Activated CD4-positive, alpha-beta T cell treated with anti-CD3 and anti-CD28 coated beads, Interleukin-2, amount 50 U/mL, for 1 hour (primary cell): Measurements from ENCODE around the gene TEX11.
"Not testable (repeated sequence)": the region's sequence is repeated elsewhere in the genome, so short reads cannot be mapped to it uniquely, and the experiment has no call there.

Source experiments
- DNase-seq: peaks from one replicate; pipeline ENCODE4 v3.0.0-alpha.2; 2020

The TEX11 gene

DNA sequence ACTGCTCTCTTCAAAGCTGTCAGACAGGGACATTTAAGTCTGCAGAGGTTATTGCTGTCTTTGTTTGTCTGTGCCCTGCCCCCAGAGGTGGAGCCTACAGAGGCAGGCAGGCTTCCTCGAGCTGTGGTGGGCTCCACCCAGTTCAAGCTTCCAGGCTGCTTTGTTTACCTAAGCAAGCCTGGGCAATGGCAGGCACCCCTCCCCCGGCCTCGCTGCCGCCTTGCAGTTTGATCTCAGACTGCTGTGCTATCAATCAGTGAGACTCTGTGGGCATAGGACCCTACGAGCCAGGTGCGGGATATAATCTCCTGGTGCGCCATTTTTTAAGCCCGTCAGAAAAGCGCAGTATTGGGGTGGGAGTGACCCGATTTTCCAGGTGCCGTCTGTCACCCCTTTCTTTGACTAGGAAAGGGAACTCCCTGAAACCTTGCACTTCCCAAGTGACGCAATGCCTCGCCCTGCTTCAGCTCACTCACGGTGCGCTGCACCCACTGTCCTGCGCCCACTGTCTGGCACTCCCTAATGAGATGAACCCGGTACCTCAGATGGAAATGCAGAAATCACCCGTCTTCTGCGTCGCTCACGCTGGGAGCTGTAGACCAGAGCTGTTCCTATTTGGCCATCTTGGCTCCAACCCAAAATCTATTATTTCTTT, 338.5 kb downstream of the TEX11 start:
- DNase-seq, result not testable (repeated sequence)

DNA sequence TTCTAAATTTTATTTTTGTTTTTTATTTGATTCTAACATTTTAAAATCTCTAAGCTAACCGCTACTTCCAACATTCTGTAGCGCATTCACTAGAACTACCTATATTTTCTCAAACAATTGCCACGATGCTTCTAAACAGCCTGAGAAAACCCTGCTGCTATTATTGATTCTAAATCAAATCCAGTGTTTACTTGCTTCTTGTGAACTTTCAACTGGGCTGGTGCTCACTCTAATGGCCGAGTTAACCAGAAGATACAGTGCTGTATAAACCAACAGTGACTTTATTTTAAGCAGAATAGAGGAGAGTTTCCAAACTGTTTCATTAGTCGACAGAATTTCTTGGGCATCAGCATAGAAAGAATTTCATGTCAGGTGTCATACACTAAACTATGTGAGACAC, 353.6 kb downstream of the TEX11 start:
- no peak for DNase-seq

DNA sequence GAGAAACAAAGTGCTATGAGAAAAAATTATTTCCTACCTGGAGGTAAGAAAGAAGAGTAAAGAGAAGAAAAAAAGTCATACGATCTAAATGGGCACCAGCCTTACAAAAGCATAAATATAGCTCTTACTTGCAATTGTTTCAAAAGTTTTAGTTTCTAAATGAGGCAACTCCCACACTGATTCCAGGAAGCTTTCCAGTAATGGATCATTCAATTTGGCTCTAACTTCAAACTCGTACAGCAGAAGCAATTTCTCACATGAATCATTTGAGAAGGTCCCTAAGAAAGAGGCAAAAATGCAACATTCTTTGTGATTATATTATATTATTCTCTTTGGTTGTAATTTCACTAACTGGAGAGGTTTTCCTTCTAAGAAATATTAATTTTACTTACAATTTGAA, 354.0 kb downstream of the TEX11 start:
- DNase-seq, result no peak

DNA sequence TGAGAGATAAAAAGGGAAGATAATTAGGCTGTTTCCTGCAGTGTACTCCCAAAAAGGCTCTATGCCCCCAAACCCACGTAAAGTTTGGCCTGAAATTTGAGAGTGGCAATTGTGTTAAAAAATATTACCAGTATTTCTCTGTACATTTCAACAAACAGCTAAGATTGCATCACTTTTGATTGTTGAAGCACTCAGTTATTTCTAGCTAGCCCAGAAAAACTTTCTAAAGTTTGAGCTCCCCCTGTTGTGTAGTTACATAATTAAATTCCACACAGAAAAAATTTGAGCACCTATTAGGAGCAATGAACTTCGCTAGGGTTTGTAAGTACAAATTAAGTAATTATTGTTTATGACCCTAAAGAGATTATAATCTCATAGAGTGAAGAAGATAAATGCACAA, 354.4 kb downstream of the TEX11 start:
- no peak for DNase-seq

DNA sequence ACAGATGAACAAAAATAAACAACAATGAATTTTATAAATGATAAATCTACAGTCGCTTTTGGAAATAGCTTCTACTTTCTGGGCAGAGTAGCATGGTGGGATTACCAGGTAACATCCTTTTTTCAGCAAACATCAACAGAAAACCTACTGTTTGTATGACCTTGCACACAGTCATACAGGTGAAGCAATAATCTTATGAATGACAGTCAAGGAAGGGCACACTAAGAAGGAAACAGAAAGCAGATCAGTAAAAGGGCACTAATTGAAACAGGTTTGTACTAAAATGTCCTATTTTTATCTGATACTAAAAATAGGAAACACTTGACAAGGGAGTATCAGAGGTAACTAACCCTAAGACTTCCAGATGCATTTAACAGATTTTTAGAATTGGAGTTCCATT, 355.0 kb downstream of the TEX11 start:
- DNase-seq, result no peak

DNA sequence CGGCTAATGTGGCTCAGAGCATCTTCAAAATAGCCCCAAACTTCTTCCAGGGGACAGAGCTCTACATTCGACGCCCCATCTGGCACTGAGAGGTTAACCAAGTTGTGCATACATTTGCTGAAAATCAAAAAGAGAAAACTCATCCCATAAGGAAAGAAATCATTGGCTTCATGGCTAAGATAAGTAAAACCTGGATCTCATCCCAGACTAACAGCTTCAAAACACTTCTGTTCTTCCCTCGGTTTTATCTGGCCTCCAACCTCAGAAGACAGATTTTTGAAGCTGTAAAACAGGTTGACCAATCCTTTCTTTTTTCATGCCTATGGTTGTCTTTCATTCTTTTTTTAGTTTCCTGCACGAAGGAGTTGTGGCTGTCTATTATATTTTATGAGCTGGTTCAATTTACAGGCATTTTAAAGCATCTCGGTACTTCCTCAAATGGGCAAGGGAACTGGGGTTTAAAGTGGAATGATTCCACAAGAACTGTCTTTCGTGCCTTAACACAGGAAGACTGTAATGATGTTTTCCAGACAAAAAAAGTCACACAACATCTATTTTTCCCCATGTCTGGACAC, 356.3 kb downstream of the TEX11 start:
- DNase-seq, result no peak

DNA sequence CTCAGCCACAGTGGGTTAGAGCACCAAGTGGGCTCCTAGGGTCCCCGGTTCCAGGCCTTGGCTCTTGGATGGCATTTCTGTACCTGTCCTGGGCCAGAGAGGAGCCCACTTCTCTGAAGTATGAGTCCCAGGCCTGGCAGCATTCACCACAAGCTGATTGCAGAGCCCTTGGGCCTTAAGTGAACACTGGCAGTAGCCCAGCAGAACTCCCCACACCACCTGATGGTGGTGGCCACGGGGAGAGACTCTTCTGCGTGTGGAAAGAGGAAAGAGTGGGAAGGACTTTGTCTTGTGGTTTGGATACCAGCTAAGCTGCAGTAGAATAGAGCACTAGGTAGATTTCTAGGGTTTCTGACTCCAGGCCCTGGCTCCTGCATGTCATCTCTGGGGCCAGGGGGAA, 359.1 kb downstream of the TEX11 start:
- DNase-seq, result no peak

DNA sequence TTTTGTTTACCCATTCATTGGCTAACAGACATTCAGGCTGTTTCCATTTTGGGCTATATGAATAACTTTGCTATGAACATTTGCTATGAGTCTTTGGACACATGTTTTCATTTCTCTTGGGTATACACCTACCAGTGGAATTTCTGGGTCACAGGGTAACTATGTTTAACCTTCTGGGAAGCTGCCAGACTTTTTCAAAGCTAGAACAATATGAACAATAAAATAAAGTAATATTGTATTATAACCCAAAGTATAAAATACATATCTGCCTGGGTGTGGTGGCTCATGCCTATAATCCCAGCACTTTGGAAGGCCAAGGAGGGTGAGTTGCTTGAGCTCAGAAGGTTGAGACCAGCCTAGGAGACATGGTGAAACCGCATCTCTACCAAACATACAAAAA, 373.3 kb downstream of the TEX11 start:
- DNase-seq, result no peak

DNA sequence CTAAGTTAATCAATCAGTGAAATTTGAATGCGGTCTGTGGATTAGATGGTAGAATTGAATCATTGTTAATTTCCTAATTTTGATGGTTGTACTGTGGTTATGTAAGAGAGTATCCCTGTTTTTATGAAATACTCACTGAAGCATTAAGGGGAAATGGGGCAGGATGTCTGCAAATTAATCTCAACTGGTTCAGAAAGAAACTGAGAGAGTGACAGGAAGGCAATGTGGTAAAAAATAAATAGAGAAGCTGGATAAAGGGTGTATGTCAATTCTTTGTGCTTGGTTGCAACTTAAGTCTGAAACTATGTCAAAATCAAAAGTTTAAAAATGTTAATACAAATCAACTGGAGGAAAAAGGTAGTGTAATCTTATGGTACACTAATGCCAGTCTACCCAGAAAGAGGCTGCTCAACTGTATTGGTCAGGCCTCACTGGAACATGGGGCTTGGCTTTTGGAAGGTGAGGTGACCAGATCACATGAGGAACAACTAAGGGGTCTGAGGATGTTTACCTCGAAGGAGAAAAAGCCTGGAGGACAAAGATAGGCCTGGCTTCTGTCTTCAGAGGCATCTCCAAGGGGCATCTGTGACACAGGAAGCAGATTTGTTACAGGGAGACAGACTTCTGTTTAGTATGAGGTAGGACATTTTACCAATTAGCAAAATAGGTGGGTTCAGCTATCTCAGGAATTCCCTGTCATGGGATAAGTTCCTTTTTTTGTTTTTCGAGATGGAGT, 380.7 kb downstream of the TEX11 start:
- DNase-seq, result no peak

DNA sequence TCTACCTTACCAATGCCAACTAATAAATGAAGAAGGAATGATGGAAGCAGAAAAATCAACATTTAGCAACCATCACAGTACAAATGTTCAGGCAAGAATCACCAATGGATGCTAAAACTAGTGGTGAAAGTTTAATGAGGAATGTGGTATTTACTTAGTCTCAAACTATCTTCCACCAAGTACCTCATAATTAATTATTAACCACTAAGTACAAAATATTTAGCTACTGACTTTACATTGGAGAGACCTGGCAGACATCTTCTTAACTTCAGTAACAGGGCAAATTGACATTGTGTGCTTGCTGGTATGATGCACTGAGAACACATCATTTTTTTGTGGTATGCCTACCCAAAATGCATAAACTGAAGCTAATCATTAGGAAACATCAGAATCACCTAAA, 381.5 kb downstream of the TEX11 start:
- no peak for DNase-seq

DNA sequence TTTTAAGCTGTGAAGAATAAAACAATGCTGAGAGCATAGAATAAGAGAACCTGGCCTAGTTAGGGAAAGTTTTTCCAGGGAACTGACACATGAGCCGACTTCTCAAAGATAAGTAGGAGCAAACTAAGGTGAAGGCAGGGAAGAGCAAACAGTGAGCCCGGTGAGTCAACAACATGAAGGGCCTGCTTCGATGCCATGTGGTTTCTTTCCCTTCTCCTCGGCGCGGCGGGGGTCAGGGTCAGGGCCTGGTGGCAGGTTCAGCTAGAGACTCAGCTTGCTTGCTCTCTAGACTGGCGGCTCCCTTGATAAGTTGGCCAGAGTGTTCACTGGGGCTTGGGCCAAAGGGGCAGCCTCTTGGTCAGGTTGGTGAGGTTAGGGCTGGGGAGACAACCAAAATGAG, 382.8 kb downstream of the TEX11 start:
- DNase-seq, result no peak

DNA sequence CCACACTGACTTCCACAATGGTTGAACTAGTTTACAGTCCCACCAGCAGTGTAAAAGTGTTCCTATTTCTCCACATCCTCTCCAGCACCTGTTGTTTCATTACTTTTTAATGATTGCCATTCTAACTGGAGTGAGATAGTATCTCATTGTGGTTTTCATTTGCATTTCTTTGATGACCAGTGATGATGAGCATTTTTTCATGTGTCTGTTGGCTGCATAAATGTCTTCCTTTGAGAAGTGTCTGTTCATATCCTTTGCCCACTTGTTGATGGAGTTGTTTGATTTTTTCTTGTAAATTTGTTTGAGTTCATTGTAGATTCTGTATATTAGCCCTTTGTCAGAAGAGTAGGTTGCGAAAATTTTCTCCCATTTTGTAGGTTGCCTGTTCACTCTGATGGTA, 392.8 kb downstream of the TEX11 start:
- not testable (repeated sequence) for DNase-seq

DNA sequence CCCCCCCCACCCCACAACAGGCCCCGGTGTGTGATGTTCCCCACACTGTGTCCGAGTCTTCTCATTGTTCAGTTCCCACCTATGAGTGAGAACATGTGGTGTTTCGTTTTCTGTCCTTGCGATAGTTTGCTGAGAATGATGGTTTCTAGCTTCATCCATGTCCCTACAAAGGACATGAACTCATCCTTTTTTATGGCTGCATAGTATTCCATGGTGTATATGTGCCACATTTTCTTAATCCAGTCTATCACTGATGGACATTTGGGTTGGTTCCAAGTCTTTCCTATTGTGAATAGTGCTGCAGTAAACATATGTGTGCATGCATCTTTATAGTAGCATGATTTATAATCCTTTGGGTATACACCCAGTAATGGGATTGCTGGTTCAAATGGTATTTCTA, 393.2 kb downstream of the TEX11 start:
- DNase-seq, result not testable (repeated sequence)

DNA sequence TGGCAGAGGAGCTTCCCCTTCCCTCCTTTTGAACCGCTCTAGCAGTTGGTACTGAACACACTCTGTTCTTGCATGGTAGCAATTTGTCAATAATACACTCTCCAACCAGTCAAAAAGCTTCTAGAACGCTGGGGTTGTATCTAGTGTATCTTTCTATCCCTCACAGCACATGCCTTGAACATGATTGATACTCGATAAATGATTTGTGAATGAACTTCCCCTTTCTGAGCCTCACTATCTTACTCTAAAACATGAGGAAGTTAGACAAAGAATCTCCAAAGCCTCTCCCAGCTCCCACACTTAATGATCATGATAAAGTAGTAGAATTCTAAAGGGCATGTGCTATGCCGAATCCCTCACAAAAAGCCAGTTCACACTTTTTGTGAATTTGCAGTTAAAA, 399.4 kb downstream of the TEX11 start:
- no peak for DNase-seq

DNA sequence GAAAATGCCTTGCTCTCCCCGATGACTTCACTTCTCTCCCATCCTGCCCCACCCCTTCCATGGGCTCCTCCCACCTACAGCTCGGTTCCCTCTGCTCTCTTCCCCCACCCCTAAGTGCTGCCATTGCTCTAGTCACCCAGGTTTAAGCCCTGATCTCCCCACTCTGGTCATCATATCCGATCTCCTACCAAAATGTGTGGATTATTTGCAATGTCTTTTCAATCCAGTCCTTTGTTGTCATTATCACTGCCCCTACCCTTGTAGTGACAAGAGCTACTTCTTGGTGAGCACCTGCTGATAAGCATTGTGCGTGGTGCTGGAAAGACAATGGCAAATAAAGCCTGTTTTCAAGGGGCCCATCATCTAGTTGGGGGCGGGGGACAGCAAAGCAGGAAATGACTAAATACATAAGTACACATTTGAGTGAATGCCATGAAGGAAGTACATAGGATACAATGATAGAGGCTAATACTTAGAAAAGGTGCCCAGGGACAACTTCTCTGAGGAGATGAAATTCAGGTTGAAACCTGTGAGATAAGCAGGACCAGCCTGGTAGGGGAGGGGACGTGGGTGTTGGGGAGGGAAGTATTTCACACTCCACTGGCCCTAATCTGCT, 400.1 kb downstream of the TEX11 start:
- DNase-seq, result no peak

DNA sequence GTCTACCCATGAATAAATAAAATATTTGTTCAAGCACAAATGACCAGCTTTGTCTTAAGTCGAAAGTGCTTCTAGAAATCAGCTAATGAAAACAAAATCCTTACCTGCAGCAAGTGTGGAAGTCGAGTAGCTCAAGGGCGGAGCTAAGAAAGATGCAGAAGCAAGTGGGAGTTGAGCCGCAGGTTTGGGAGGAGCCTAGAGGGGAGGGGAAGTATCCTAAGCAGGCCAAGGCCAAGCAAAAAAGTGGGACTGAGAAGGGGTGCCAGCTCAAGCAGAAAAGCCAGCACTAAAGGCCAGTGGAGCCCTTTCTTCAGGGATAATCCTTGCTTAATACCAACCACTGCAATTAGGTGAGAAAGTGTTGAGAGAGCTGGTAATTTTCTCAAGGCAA, 403.1 kb downstream of the TEX11 start:
- no peak for DNase-seq

DNA sequence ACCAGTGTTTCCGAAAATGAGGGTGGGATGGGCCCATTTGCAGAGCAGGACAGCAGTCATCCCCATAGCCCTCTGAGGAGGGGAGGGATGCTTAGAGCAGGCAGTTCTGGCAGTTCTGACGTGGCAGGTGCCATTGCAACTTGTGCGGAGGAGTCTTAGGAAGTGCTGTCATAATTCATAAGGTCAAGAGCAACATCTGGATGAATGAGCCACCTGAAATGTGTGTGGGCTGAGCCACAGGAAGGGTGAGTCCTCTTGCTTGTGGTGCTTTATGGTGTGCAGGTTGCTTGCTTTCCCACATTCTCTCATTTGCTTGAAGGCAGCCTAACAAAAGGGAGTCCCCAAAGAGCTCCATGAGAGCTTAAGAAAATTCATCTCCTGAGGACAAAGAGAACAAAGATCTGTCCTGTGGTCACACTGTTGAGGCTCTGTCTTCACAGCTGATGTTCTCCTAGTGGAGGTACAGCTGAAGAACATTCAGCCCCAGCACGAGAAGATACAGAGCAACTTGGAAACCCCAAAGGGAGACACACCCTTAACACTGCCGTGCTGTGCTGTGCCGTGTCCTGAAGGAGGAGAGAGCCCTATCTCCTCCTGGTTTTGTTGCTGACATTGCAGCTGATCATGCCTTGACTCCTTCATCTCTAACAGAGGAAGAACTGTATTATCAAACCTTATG, 403.6 kb downstream of the TEX11 start:
- no peak for DNase-seq

DNA sequence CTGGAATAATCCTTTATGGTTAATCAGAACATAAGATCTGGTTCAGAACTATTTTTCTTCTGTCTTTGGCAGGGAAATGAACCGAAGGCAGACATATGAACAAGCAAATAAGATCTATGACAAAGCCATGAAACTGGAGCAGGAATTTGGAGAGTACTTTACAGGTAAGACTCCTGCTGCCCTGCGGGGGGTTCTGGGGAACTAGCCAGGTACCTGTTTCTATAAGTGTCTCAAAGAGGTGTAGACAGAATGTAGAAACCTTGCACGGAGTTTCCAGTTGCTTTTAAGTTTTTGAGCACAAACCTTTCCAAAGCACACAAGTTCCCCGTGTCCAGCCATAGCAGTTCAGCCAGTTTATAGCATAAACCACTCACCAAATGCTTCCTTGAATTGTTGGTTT, 407.7 kb downstream of the TEX11 start:
- DNase-seq, result no peak

DNA sequence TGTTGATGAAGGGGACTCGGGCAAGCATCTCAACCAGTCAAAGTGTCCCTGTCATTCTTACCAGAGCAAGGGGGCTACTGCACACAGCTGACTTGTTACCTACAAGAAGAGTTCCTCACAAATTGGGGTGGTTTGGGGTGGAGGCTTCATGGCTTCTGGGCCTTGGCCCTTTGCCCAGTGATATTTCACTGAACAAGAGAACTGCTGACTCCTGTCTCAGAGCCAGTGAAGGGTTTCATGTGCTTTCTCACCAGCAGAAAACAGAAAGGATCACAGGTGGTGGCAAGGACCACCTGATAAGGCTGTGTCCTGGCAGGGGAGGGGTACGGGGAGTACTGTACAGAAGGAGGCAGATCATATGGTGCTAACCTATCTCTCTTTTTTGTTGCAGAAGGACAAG, 410.4 kb downstream of the TEX11 start:
- no peak for DNase-seq

DNA sequence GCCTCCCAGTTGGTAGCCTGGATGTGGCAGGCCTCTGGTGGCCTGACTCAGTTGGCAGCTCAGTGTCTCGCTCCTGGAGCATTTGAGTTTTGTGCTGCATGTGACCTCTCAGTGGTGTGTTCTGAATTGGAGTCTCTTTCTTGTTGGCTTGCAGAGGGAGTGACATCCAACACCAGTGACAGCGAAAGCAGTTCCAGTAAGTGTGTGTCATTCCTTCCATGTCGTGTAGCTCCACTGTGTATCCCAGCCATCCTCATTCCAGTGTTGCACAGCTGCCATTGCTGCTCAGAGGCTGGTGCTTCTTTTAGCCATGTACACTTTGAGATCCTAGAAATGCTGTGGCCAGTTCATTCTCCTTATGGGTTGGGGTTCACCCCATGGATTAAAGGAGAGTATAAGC, 411.5 kb downstream of the TEX11 start:
- DNase-seq, result no peak

DNA sequence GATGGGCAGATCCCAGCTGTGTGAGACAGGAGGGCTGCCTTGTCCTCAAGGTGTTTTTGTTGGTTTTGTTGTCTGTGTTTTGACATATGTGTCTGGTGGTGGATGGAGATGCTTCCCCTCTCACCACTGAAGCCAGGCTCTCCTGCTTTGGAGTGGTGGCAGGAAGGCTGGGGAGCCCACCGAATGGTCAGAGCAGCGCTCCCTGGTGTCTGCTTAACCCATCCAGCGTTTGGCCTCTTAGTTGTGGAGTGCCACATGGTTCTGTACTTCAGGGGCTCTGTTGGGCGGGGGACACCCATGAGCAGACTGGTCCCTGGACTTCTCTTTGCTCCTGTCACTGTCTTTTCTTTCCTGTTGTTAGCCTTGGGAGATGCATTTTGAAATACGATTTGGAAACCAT, 412.0 kb downstream of the TEX11 start:
- DNase-seq, result no peak

DNA sequence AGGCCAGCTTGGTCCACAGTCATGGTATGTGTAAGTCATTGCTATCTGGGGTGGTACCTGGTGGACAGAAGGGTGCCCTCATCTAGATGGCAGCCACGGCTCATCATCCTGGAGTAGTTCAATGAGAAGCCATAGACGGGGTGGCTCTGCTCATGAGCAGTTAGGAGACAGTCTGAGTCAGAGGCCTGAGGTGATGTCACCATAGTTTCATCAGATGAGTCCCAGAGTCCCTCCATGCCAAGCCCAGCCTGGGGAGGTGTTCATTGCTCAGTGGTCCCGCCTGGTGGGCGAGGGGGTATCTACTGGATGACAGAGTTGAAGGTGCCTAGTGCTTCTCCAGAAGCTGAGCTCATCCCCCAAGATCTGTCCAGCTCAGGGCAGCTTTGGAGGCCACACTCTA, 414.1 kb downstream of the TEX11 start:
- DNase-seq, result no peak

DNA sequence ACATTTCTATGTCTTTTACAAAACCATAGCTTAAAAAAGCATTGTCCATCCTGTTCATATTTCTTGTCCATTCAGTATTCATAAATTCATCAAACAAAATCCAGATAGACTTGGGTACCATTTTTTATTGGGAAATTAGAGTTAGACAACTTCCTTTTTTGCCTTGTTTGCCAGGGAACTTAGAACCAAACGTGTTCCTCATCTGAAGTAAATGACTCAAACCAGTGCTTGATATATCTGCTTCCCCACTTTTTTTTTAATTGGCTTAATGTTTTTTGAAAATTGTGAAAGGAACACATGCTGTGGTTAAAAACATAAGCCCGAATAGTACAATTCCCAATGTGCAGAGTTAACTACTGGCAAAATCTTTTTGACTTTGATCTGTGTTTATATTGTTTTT, 419.7 kb downstream of the TEX11 start:
- DNase-seq, result no peak

DNA sequence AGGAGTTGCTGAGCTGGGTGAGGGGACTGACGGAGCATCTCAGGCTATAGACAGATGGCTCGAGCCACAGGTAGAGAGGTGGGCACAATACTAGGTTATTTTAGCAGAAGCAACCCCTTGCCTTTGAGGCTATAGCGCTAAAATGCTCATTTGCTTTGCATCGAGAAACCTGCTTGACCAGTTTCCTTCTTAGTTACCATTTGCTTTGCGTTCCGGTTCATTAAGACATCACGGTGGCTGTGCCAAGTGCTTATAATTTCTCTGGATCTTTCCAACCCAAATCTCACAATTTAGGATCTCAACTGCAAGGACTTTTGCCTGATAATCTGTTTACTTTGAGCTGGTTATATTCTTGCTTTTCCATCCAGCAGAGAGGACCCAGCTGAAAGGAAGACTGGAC, 423.0 kb downstream of the TEX11 start:
- no peak for DNase-seq
